Measurements from ENCODE around the gene SPATA7.
A peak's percentile ranks its signal among the peaks of the same experiment; 100 is the strongest.

Gene SPATA7

DNA sequence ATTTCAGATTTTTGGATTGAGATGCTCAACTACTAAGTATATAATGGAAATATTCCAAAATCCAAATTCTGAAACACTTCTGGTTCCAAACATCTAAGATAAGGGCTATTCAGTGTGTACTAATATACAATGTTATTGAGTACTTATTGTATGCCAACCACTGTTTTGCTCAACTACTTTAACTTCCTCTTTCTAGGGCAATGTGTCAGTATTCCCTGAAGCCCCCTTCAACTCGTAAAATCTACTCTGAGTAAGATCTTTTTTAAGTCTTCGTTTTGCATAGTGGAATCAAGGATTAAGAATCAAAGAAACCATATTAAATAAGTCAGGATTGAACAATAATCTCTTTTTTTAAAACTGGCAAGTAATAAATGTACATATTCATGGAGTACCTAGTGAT lies 45.5 kb downstream of the SPATA7 start:
- TF ChIP-seq, protein P1, sequence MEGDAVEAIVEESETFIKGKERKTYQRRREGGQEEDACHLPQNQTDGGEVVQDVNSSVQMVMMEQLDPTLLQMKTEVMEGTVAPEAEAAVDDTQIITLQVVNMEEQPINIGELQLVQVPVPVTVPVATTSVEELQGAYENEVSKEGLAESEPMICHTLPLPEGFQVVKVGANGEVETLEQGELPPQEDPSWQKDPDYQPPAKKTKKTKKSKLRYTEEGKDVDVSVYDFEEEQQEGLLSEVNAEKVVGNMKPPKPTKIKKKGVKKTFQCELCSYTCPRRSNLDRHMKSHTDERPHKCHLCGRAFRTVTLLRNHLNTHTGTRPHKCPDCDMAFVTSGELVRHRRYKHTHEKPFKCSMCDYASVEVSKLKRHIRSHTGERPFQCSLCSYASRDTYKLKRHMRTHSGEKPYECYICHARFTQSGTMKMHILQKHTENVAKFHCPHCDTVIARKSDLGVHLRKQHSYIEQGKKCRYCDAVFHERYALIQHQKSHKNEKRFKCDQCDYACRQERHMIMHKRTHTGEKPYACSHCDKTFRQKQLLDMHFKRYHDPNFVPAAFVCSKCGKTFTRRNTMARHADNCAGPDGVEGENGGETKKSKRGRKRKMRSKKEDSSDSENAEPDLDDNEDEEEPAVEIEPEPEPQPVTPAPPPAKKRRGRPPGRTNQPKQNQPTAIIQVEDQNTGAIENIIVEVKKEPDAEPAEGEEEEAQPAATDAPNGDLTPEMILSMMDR (IDR thresholded peaks at IDR 0.05; ENCODE audit: low read length, missing control alignments): no peak
- no peak for DNase-seq (ENCODE audit: low read depth)
- H3K4me3 ChIP-seq (replicated peaks; ENCODE audit: low read depth, low read length): no peak overlapping the region

- peak; percentile 3 for DNase-seq (ENCODE audit: low read depth)
- TF ChIP-seq, protein P1 (IDR thresholded peaks at IDR 0.05; ENCODE audit: low read length, missing control alignments): peak; percentile 25
- no peak overlapping the region for H3K4me3 ChIP-seq (replicated peaks; ENCODE audit: low read depth, low read length)
Measured at GRCh38 chr14:88437658-88438057, 52.2 kb downstream of the SPATA7 start.

DNA sequence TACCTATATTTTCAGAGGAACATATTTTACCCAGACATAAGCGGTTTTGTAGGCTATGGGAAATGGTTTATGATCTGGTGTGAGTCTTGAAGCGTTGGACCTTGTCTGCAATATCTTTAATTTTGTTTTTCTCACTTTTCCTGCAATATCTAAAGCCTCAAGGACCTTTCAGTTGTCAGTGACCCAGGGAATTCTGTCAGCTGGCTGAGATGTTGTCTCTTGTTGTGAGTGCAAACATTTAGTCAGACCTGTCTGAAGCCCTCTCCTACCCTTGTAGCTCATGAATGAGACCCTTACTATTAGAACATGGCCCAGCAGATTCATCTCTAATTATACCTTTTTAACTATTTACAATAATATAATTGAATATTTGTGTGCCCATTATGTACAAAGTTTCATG lies 53.6 kb downstream of the SPATA7 start:
- DNase-seq (ENCODE audit: low read depth): no peak
- no peak overlapping the region for H3K4me3 ChIP-seq (replicated peaks; ENCODE audit: low read depth, low read length)
- TF ChIP-seq, protein P1 (IDR thresholded peaks at IDR 0.05; ENCODE audit: low read length, missing control alignments): no peak

DNA sequence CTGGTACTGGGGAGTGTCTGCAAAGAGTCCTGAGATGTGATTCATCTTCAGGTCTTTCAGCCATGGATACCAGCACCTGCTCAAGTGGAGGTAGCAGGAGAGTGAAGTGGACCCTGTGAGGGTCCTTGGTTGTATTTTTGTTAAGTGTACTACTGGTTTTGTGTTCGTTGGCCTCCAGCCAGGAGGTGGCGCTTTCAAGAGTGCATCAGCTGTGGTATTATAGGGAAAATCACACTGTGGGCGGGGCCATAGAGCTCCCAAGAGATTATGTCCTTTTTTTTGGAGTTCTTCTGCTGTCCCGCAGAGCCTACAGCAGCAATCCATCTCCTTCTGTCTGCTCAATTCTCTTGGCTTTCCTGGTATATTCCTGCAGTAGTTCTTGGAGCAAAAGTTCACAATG lies 66.8 kb downstream of the SPATA7 start:
- TF ChIP-seq, protein P1 (IDR thresholded peaks at IDR 0.05; ENCODE audit: low read length, missing control alignments): no peak
- no peak overlapping the region for H3K4me3 ChIP-seq (replicated peaks; ENCODE audit: low read depth, low read length)
- DNase-seq (ENCODE audit: low read depth): no peak

- DNase-seq (ENCODE audit: low read depth): no peak
- TF ChIP-seq, protein P1 (IDR thresholded peaks at IDR 0.05; ENCODE audit: low read length, missing control alignments): no peak
- no peak overlapping the region for H3K4me3 ChIP-seq (replicated peaks; ENCODE audit: low read depth, low read length)
Measured at GRCh38 chr14:88454886-88455285, 69.4 kb downstream of the SPATA7 start.

- TF ChIP-seq, protein P1 (IDR thresholded peaks at IDR 0.05; ENCODE audit: low read length, missing control alignments): peak; percentile 45
- peak; percentile 29 for DNase-seq (ENCODE audit: low read depth)
- H3K4me3 ChIP-seq (replicated peaks; ENCODE audit: low read depth, low read length): no peak overlapping the region
Measured at GRCh38 chr14:88463318-88463717, 77.9 kb downstream of the SPATA7 start.

GRCh38 chr14:88468406-88468805 lies 82.9 kb downstream of the SPATA7 start:
- no peak overlapping the region for H3K4me3 ChIP-seq (replicated peaks; ENCODE audit: low read depth, low read length)
- TF ChIP-seq, protein P1 (IDR thresholded peaks at IDR 0.05; ENCODE audit: low read length, missing control alignments): no peak
- peak; percentile 41 for DNase-seq (ENCODE audit: low read depth)
